HG02763 (cell line): ENCODE measurements around the gene TRIM25.

Experiments
- ATAC-seq: cut with Tn5 transposase; IDR thresholded peaks from one replicate; pipeline ENCODE4 v1.9.1; 2021; ENCODE audit warnings: mild to moderate bottlenecking, moderate library complexity; ENCODE audit not compliant: unreplicated experiment

Gene TRIM25

GRCh38 chr17:56896217-56896967 is 17.5 kb downstream of the TRIM25 start:
- no peak for ATAC-seq

- ATAC-seq: no peak
Observed at GRCh38 chr17:56894859-56895455, 18.9 kb downstream of the TRIM25 start.

GRCh38 chr17:56893503-56893902 is 20.3 kb downstream of the TRIM25 start:
- no peak for ATAC-seq

GRCh38 chr17:56892333-56892732 is 21.5 kb downstream of the TRIM25 start:
- no peak for ATAC-seq

- no peak for ATAC-seq
Observed at GRCh38 chr17:56891751-56892150, 22.1 kb downstream of the TRIM25 start.

- ATAC-seq: no peak
Observed at GRCh38 chr17:56890906-56891674, 22.8 kb downstream of the TRIM25 start.

- no peak for ATAC-seq
Observed at GRCh38 chr17:56890390-56890789, 23.5 kb downstream of the TRIM25 start.

- ATAC-seq: no peak
Observed at GRCh38 chr17:56887552-56888467, 26.0 kb downstream of the TRIM25 start.

GRCh38 chr17:56887105-56887504 is 26.7 kb downstream of the TRIM25 start:
- ATAC-seq: no peak

GRCh38 chr17:56886288-56886731 is 27.5 kb downstream of the TRIM25 start:
- no peak for ATAC-seq

GRCh38 chr17:56885312-56885657 is 28.6 kb downstream of the TRIM25 start:
- no peak for ATAC-seq

- no peak for ATAC-seq
Observed at GRCh38 chr17:56884483-56885311, 29.2 kb downstream of the TRIM25 start.

- no peak for ATAC-seq
Observed at GRCh38 chr17:56883616-56884015, 30.2 kb downstream of the TRIM25 start.

- no peak for ATAC-seq
Observed at GRCh38 chr17:56881685-56882295, 32.1 kb downstream of the TRIM25 start.

- ATAC-seq: no peak
Observed at GRCh38 chr17:56880571-56880970, 33.3 kb downstream of the TRIM25 start.

- ATAC-seq: no peak
Observed at GRCh38 chr17:56880133-56880532, 33.7 kb downstream of the TRIM25 start.

GRCh38 chr17:56879280-56879679 is 34.6 kb downstream of the TRIM25 start:
- no peak for ATAC-seq

- no peak for ATAC-seq
Observed at GRCh38 chr17:56876766-56877179, 37.1 kb downstream of the TRIM25 start.

GRCh38 chr17:56870081-56870651 is 43.7 kb downstream of the TRIM25 start:
- ATAC-seq: peak; percentile 61
